ENCODE data around the gene CUTC.
"Not testable (repeated sequence)": the region's sequence is repeated elsewhere in the genome, so short reads cannot be mapped to it uniquely, and the experiment has no call there.

CUTC gene

DNA sequence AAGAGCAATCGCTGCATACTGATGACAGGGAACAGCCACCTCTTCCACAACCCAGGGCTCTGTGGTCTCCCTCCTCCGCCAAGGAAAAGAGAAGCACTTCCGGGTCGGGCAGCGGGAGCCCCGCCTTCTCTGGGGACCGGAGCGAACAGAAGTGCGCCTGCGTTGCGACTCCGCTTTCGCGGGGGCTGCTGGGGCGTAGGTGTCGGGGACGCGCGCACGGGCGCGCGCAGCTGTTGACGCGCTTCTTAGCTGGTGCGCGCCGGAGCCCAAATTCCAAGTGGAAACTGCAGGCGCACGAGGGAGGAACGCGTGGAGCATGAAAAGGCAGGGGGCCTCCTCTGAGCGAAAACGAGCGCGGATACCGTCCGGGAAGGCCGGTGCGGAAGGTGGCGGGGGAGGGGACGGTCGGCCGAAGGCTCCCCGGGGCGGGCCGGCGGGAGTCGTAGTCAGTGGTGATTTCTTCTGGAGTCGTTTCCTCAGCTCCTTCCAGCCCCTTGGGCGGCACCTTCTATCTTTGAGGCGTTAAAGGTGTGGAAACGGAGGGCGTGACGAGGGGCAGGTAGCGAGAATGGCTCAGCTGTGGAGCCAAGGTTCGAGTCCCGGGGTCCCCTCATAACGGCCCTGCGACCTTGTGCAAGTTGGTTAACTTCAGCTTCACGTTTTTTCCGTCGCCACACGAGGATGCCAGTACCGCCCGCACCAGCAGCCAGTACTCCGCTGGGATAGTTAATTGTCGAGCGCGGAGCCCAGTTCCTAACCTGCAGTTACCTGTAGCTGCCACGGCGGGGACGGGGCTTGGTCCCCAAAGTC lies at the start of gene CUTC, which contains the start of gene COX15:
TSS of gene CUTC (plus strand) at position 202 of the 810 bp plus-strand sequence. CDS start at position 317, 115 bp downstream.
TSS of gene COX15 (minus strand) at position 95 of the 810 bp plus-strand sequence. CDS start at position 17, 78 bp downstream.
- peak; percentile 96 for DNase-seq

DNA sequence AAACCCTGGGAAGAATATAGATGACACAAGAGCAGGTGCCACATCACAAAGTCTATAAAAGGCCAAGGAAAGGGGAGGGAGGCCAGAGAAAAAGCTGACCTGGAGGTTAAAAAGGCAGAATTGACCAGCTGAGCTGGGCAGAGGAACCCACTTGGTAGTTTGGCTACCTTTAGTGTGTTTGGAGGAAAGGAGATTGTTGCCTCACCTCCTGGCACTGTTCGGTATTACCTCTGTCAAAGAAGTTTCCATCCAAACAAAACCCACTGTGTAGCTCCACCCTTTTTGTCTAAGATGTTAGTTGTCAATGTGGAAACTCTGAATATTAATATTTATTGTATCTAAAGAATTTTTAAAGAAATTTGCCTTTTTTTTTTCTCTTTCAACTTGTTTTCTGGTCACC lies 49.3 kb upstream of the CUTC start:
- peak; percentile 1 for DNase-seq

DNA sequence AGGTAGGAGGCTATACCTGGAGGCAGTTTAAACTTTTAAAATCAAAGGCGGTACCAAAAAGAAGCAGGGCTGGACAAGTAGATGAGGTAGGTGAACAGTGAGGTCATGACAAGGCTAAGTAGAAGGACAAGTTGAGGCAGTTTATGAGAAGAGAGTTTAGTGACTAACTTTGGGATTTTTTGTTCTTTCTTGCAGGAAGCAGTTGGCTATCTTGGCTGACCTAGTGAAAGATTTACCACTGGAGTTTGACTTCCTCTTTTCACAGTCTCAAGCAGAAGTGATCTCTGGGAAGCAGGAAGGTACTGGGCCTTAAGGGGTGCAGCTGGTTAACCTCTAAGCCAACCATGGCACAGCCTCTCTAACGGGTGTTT lies 46.5 kb upstream of the CUTC start:
- DNase-seq, result no peak

- no peak for DNase-seq
Observed at GRCh38 chr10:99689461-99689860, 42.6 kb upstream of the CUTC start.

- DNase-seq, result no peak
Observed at GRCh38 chr10:99693933-99694583, 38.0 kb upstream of the CUTC start.

GRCh38 chr10:99695761-99696160 lies 36.3 kb upstream of the CUTC start:
- DNase-seq, result no peak

- DNase-seq, result no peak
Observed at GRCh38 chr10:99698504-99699080, 33.4 kb upstream of the CUTC start.

DNA sequence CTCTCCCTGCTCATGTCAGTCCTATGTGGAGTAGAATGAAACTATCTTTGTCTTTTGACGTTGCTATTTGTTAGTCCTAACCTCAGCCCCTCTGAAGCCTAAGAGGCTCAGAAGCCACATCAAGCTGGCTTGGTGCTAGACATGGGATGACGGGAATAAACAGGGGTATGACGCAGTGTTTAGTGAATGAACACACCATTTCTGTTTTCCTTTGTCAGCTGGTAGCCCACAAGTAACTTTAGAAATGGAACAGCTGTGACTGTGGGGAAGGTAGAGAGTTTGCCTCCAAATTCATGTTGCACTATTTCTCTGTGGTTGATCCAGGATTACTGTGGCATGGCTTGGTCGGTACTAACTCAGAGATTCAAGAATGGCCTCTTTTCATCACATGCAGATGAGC lies 31.4 kb upstream of the CUTC start:
- no peak for DNase-seq

- DNase-seq, result no peak
Observed at GRCh38 chr10:99708428-99709012, 23.5 kb upstream of the CUTC start.

- no peak for DNase-seq
Observed at GRCh38 chr10:99709480-99710229, 22.4 kb upstream of the CUTC start.

- peak; percentile 34 for DNase-seq
Observed at GRCh38 chr10:99711129-99711719, 20.8 kb upstream of the CUTC start.

- no peak for DNase-seq
Observed at GRCh38 chr10:99714446-99714845, 17.6 kb upstream of the CUTC start.

DNA sequence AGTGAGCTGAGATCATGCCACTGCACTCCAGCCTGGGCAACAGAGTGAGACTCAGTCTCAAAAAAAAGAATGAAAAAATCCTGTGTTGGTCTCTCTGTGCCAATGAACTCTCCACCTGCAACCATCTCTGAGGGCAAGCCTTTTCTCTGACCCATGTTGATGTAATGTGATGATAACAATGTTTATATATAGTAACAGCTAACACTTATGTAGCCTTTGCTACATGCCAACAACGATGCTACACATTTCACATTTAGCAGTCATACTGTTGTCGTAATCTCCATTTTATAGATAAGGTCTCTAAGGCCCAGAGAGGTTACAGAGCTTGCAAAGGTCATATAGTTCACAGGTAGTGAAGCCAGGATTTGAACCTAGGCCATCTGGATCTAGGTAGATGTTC lies 11.6 kb upstream of the CUTC start:
- DNase-seq, result no peak

GRCh38 chr10:99730026-99730425 lies 2.0 kb upstream of the CUTC start:
- no peak for DNase-seq

DNA sequence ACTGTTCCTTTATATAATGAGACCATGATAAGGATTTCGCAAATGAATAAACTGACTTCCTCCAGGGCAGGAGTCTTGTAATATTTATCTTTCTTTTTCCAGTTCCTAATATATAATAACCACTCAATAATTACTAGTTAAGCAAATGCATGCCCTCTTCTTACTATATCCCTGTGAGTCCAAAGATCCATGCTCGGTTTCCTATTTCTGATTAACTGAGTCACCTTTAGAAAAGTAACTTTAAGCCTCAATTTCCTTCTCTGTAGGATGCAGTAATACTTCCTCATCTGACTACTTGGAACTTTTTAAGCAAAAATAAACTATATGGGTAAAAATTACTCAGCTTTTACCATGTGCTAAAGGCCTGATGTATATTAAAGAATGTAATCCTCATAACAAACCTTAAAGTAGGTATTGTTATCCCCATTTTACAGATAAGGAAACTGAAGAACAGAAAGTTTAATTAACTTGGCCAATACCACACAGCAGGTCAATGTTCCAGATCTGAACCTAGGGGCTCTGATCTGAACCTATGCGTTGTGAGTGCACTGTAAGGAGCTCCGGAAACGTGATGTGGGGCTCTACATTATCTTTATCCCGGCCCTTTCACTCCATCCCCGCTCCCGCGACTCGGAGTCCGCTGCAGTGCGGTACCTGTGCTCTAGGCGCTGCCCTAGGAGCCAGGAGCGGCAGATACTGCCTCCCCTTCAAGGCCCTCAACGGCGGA lies 565 bp upstream of the CUTC start:
- DNase-seq, result no peak

GRCh38 chr10:99733366-99733765 lies 1.3 kb downstream of the CUTC start:
- DNase-seq, result no peak

GRCh38 chr10:99734111-99734510 lies 2.1 kb downstream of the CUTC start:
- not testable (repeated sequence) for DNase-seq

DNA sequence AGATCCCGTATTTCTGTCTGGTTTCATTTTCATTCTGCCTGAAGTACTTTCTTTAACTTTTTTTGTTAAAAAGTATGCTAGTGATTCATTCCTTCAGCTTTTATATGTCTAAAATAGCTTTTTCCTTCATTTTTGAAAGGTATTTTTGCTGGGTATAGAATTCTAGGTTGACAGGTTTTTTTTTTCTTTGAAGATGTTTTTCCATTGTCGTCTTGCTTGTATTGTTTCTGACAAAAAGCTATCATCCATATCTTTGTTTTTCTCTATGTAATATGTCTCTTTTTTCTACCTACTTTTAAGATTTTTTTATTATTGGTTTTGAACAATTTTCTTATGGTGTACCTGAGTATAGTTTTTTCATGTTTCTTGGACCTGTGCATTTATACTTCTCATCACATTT lies 8.2 kb downstream of the CUTC start:
- DNase-seq, result no peak

DNA sequence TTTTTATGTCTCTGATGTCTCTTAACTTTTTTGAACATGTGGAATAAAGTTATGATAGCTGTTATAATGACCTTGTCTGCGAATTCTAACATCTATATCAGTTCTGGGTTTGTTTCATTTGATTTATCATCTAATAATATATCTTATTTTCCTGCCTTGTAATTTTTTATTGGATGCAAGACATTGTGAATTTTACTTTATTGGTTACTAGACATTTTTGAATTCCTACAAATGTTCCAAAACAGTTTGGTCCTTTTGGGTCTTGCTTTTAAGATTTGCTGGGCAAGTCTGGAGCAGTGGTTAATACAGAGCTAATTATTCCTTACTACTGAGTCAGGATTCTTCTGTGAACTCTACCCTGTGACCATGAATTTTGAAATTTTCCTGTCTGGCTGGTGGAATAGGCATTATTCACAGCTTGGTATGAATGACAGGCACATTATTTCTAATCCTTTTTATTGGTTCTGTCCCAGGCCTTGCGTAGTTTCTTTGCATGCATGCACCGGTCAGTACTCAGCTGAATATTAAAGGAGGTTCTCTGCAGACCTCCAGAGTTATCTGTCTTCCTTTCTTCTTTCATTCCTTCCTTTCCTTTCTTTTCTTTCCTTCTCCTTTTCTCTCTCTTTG lies 9.0 kb downstream of the CUTC start:
- no peak for DNase-seq

DNA sequence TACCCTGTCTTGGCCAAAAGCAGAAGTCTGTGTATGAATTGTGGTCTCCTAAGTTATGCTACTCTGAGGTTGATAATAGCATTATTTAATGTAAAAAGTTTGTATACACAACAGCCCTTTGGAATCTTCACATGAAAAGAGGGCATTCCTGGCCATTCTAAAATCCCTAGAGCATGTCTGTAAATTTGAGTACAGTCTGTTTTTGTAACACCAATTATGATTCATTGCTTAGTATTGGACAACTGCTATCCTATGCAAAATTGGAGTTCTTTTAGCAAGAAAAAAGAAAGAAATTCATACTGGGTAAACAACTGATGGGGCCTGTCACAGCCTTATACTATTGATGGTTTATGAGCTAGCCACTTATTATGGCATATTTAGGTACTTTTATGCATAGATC lies 10.2 kb downstream of the CUTC start:
- no peak for DNase-seq

GRCh38 chr10:99742701-99743100 lies 10.7 kb downstream of the CUTC start:
- DNase-seq, result no peak

Measured in NCI-H69 (cell line).